Thyroid gland (tissue), 4 donors: ENCODE measurements around the gene PRKG2.

Experiments used
- CTCF ChIP-seq, 6 experiments: fragments of 200-600 bp in 3 of 6; fragments of 450-650 bp in 3 of 6; sonication (generic) in 3 of 6; IDR thresholded peaks; one replicate each; pipeline ENCODE4 v1.5.1; 2016 to 2019; ENCODE audit warnings: antibody characterized with exemption in 6 of 6, mild to moderate bottlenecking in 2 of 6, inconsistent platforms in 1 of 6, moderate library complexity in 1 of 6
- POLR2A ChIP-seq, 2 donors: fragments of 450-650 bp; IDR thresholded peaks; one replicate each; pipeline ENCODE4 v1.6.1; 2017; ENCODE audit warnings: antibody characterized with exemption in 2 of 2, mild to moderate bottlenecking in 2 of 2, moderate library complexity in 1 of 2

GRCh38 chr4:81143183-81143582 is 71.8 kb downstream of the PRKG2 start:
- TF ChIP-seq CTCF (IDR thresholded peaks at IDR 0.05) (no peak), POLR2A (IDR thresholded peaks at IDR 0.05) (no peak)
